Dendritic cell treated with granulocyte-macrophage colony-stimulating factor and Interleukin-4, amounts not matched to agents 40 ng/mL and 50 ng/mL, for 4 days (primary cell): Measurements from ENCODE around the gene TSPEAR.
"Not testable (repeated sequence)": the region's sequence is repeated elsewhere in the genome, so short reads cannot be mapped to it uniquely, and the experiment has no call there.

Source experiments
- H3K27ac Mint-ChIP-seq: one replicate; pipeline ENCODE4 v1.8.0; 2022; ENCODE audit warnings: mild to moderate bottlenecking, mixed read lengths
- H3K27me3 Mint-ChIP-seq: one replicate; pipeline ENCODE4 v1.8.0; 2022; ENCODE audit warnings: mild to moderate bottlenecking, mixed read lengths
- H3K36me3 Mint-ChIP-seq: one replicate; pipeline ENCODE4 v1.8.0; 2022; ENCODE audit warnings: low read depth, mixed read lengths
- H3K4me1 Mint-ChIP-seq: one replicate; pipeline ENCODE4 v1.8.0; 2022; ENCODE audit warnings: low read depth, mixed read lengths
- H3K4me3 Mint-ChIP-seq: one replicate; pipeline ENCODE4 v1.8.0; 2022; ENCODE audit warnings: mild to moderate bottlenecking, moderate library complexity, mixed read lengths
- H3K9me3 Mint-ChIP-seq: one replicate; pipeline ENCODE4 v1.8.0; 2022; ENCODE audit warnings: mixed read lengths
- intact Hi-C: fragments of 100-400 bp; cut with micrococcal nuclease; formaldehyde crosslinking; loops from one replicate; pipeline ENCODE4 v1.15.0; 2022

Gene TSPEAR

GRCh38 chr21:44682580-44683151 lies 28.7 kb downstream of the TSPEAR start:
- Mint-ChIP-seq H3K36me3 (no peaks in the 10 kb centered on the region), H3K4me1 (no peaks in the 10 kb centered on the region), H3K27me3 (peaks cover 22% of the 10 kb centered on the region), H3K4me3 (no peak overlapping the region), H3K9me3 (no peaks in the 10 kb centered on the region), H3K27ac (no peak overlapping the region)
- intact Hi-C loops = no loop called here

- no peak within 1 kb of the TSS for H3K27ac Mint-ChIP-seq
- H3K4me3 Mint-ChIP-seq = no peak within 1 kb of the TSS
- H3K36me3 Mint-ChIP-seq = no peaks in the 10 kb centered on the region
- H3K4me1 Mint-ChIP-seq = no peaks in the 10 kb centered on the region
- peaks cover 18% of the 10 kb centered on the region for H3K27me3 Mint-ChIP-seq
- intact Hi-C loops = no loop called here
- H3K9me3 Mint-ChIP-seq = no peaks in the 10 kb centered on the region
Measured at GRCh38 chr21:44681861-44682579, 29.4 kb downstream of the TSPEAR start, which contains the start of gene KRTAP12-1. Gene KRTAP12-1 (minus strand): TSS chr21:44682163. CDS start chr21:44682123, 40 bp downstream.

GRCh38 chr21:44681152-44681551 lies 30.2 kb downstream of the TSPEAR start:
- Mint-ChIP-seq H3K4me3 (no peak overlapping the region), H3K36me3 (no peaks in the 10 kb centered on the region), H3K27ac (no peak overlapping the region), H3K27me3 (peaks cover 15% of the 10 kb centered on the region), H3K4me1 (no peaks in the 10 kb centered on the region), H3K9me3 (no peaks in the 10 kb centered on the region)
- intact Hi-C loops = no loop called here

GRCh38 chr21:44677881-44678280 lies 33.5 kb downstream of the TSPEAR start:
- H3K4me1 Mint-ChIP-seq = no peaks in the 10 kb centered on the region
- no peaks in the 10 kb centered on the region for H3K36me3 Mint-ChIP-seq
- no peak overlapping the region for H3K4me3 Mint-ChIP-seq
- intact Hi-C loops = no loop called here
- H3K27me3 Mint-ChIP-seq = peaks cover 18% of the 10 kb centered on the region
- no peak overlapping the region for H3K27ac Mint-ChIP-seq
- H3K9me3 Mint-ChIP-seq = peaks cover 14% of the 10 kb centered on the region

- intact Hi-C loops = no loop called here
- Mint-ChIP-seq H3K36me3 (no peaks in the 10 kb centered on the region), H3K9me3 (peaks cover 48% of the 10 kb centered on the region), H3K27ac (no peak overlapping the region), H3K4me1 (no peaks in the 10 kb centered on the region), H3K27me3 (peaks cover 17% of the 10 kb centered on the region), H3K4me3 (no peak overlapping the region)
Measured at GRCh38 chr21:44671911-44672310, 39.5 kb downstream of the TSPEAR start.

- H3K27ac Mint-ChIP-seq = no peak overlapping the region
- H3K36me3 Mint-ChIP-seq = no peaks in the 10 kb centered on the region
- no peak overlapping the region for H3K4me3 Mint-ChIP-seq
- H3K9me3 Mint-ChIP-seq = peaks cover 48% of the 10 kb centered on the region
- intact Hi-C loops = no loop called here
- H3K4me1 Mint-ChIP-seq = no peaks in the 10 kb centered on the region
- peaks cover 20% of the 10 kb centered on the region for H3K27me3 Mint-ChIP-seq
Measured at GRCh38 chr21:44670642-44671432, 40.5 kb downstream of the TSPEAR start.

- H3K9me3 Mint-ChIP-seq = peaks cover 31% of the 10 kb centered on the region
- no peaks in the 10 kb centered on the region for H3K4me1 Mint-ChIP-seq
- no peaks in the 10 kb centered on the region for H3K36me3 Mint-ChIP-seq
- no peak overlapping the region for H3K27ac Mint-ChIP-seq
- H3K27me3 Mint-ChIP-seq = peaks cover 18% of the 10 kb centered on the region
- H3K4me3 Mint-ChIP-seq = no peak overlapping the region
- intact Hi-C loops = no loop called here
Measured at GRCh38 chr21:44667612-44668011, 43.8 kb downstream of the TSPEAR start.

GRCh38 chr21:44666401-44667320 lies 44.7 kb downstream of the TSPEAR start, which contains the start of gene KRTAP12-2:
Gene KRTAP12-2 (minus strand): TSS chr21:44666927. CDS start chr21:44666886, 41 bp downstream.
- Mint-ChIP-seq H3K27me3 (peaks cover 23% of the 10 kb centered on the region), H3K9me3 (peaks cover 24% of the 10 kb centered on the region), H3K4me3 (no peak within 1 kb of the TSS), H3K36me3 (no peaks in the 10 kb centered on the region), H3K4me1 (no peaks in the 10 kb centered on the region), H3K27ac (no peak within 1 kb of the TSS)
- intact Hi-C loops = no loop called here

- Mint-ChIP-seq H3K27me3 (peaks cover 26% of the 10 kb centered on the region), H3K4me3 (no peak overlapping the region), H3K36me3 (no peaks in the 10 kb centered on the region), H3K27ac (no peak overlapping the region), H3K9me3 (peaks cover 10% of the 10 kb centered on the region), H3K4me1 (no peaks in the 10 kb centered on the region)
- intact Hi-C loops = no loop called here
Measured at GRCh38 chr21:44664691-44665090, 46.7 kb downstream of the TSPEAR start.

- H3K4me1 Mint-ChIP-seq, intact Hi-C loops, H3K4me3 Mint-ChIP-seq, H3K27ac Mint-ChIP-seq, H3K36me3 Mint-ChIP-seq: not testable (repeated sequence)
- Mint-ChIP-seq H3K27me3 (peaks cover 27% of the 10 kb centered on the region), H3K9me3 (peaks cover 31% of the 10 kb centered on the region)
Measured at GRCh38 chr21:44661567-44661966, 49.8 kb downstream of the TSPEAR start.

- H3K27ac Mint-ChIP-seq = no peak overlapping the region
Measured at GRCh38 chr21:44658913-44659595, 52.3 kb downstream of the TSPEAR start.

GRCh38 chr21:44658541-44658910 lies 52.8 kb downstream of the TSPEAR start:
- no peak overlapping the region for H3K4me3 Mint-ChIP-seq
- no peak overlapping the region for H3K27ac Mint-ChIP-seq
- intact Hi-C loops = no loop called here
- H3K36me3 Mint-ChIP-seq = no peaks in the 10 kb centered on the region
- peaks cover 41% of the 10 kb centered on the region for H3K9me3 Mint-ChIP-seq
- no peaks in the 10 kb centered on the region for H3K4me1 Mint-ChIP-seq
- peaks cover 23% of the 10 kb centered on the region for H3K27me3 Mint-ChIP-seq

More at GRCh38 chr21:44658913-44659595, 52.3 kb downstream of the TSPEAR start:
- Mint-ChIP-seq H3K4me3 (no peak overlapping the region), H3K27me3 (peaks cover 21% of the 10 kb centered on the region), H3K4me1 (no peaks in the 10 kb centered on the region), H3K36me3 (no peaks in the 10 kb centered on the region), H3K9me3 (peaks cover 41% of the 10 kb centered on the region)
- intact Hi-C loops = no loop called here
